NB4 (cell line): Measurements from ENCODE around the gene NWD2.

ENCODE experiments used
- POLR2A ChIP-seq: IDR thresholded peaks from 2 replicates; pipeline ENCODE4 v1.6.1; 2011; ENCODE audit warnings: mild to moderate bottlenecking; ENCODE audit not compliant: insufficient read length; ENCODE audit errors: extremely low read depth
- TF ChIP-seq, protein P1 (sequence below): IDR thresholded peaks from one replicate; pipeline ENCODE4 v1.5.1; 2012; ENCODE audit warnings: low read depth, low read length

DNA sequence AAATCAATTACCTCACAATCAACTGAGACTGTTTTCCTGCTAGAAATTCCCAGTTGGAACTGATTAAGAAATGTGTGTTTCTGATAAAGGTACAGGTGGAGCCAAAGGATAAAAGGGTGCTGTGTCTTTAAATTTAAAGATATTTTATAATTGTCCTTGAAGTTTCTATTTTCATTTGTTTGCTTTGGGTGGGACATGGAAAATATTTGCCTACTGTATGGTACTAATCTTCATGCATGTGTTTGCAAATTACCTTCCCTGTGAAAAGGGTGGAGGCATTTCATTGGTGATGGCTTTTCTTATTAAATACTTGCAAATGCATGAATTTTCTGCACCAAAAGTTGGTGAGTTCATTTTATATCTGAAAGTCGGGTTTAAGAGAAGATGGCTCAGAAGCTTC, 225.7 kb downstream of the NWD2 start:
- TF ChIP-seq, protein P1, sequence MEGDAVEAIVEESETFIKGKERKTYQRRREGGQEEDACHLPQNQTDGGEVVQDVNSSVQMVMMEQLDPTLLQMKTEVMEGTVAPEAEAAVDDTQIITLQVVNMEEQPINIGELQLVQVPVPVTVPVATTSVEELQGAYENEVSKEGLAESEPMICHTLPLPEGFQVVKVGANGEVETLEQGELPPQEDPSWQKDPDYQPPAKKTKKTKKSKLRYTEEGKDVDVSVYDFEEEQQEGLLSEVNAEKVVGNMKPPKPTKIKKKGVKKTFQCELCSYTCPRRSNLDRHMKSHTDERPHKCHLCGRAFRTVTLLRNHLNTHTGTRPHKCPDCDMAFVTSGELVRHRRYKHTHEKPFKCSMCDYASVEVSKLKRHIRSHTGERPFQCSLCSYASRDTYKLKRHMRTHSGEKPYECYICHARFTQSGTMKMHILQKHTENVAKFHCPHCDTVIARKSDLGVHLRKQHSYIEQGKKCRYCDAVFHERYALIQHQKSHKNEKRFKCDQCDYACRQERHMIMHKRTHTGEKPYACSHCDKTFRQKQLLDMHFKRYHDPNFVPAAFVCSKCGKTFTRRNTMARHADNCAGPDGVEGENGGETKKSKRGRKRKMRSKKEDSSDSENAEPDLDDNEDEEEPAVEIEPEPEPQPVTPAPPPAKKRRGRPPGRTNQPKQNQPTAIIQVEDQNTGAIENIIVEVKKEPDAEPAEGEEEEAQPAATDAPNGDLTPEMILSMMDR = no peak
- TF ChIP-seq POLR2A = no peak
